AG09309 (cell line): ENCODE results near the gene DPRX.

Experiments used
- DNase-seq: peaks from one replicate; pipeline ENCODE4 v3.0.0-alpha.2; 2010; ENCODE audit warnings: low read depth
- H3K4me3 ChIP-seq: 2 replicates; pipeline ENCODE4 v1.5.1; 2011; ENCODE audit warnings: mild to moderate bottlenecking, low read depth, low read length, moderate library complexity; ENCODE audit not compliant: control insufficient read depth
- CTCF ChIP-seq: IDR thresholded peaks from 2 replicates; pipeline ENCODE4 v1.5.1; 2011; ENCODE audit warnings: mild to moderate bottlenecking, low read depth, low read length, inconsistent platforms; ENCODE audit not compliant: insufficient read depth, control insufficient read depth; ENCODE audit errors: missing control alignments

The DPRX gene

GRCh38 chr19:53652476-53652875 is 20.7 kb downstream of the DPRX start:
- TF ChIP-seq CTCF = no peak
- DNase-seq = no peak
- H3K4me3 ChIP-seq = no peak overlapping the region

GRCh38 chr19:53655042-53655665 is 23.4 kb downstream of the DPRX start:
- DNase-seq = no peak
- no peak overlapping the region for H3K4me3 ChIP-seq
- TF ChIP-seq CTCF = no peak

DNA sequence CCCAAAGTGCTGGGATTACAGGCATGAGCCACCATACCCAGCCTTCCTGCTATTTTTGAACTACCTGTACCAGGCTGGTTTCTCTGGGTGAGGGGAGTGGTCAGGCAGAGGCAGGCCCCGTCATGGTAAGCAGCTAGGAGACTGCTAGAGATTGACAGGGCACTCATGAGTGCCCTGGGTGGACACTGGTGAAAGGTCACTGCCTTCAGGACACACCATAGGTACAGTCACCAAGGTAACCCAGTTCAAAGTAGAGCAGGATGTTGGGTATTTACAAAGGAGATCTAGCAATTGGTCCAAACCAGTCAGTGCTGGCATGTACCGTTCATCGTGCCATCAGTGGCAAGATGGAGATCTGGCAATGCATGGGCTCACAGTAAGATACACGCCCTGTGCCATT is 25.5 kb downstream of the DPRX start:
- TF ChIP-seq CTCF = no peak
- H3K4me3 ChIP-seq = no peak overlapping the region
- no peak for DNase-seq

DNA sequence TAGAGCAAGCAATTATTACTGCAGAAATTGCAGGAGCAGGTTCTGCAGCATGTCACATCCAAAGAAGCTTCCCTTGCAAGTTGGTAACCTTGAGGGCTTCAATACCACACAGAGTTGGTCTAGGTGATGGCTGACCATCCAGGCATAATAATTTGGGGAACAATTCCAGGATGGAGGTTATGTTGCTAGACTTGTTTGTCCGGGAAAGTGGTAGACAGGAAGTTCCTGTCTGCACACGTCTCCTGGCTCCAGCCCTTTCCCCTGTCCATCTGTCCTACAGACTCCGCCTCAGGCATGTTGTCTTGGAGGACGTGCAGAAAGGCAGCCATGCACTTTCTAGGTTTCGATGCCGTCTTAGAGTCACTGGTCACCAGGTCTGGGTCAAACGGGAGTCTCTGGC is 26.0 kb downstream of the DPRX start:
- H3K4me3 ChIP-seq = no peak overlapping the region
- no peak for TF ChIP-seq CTCF
- no peak for DNase-seq

GRCh38 chr19:53659292-53659691 is 27.5 kb downstream of the DPRX start:
- H3K4me3 ChIP-seq = no peak overlapping the region
- peak; percentile 11 for TF ChIP-seq CTCF
- no peak for DNase-seq

DNA sequence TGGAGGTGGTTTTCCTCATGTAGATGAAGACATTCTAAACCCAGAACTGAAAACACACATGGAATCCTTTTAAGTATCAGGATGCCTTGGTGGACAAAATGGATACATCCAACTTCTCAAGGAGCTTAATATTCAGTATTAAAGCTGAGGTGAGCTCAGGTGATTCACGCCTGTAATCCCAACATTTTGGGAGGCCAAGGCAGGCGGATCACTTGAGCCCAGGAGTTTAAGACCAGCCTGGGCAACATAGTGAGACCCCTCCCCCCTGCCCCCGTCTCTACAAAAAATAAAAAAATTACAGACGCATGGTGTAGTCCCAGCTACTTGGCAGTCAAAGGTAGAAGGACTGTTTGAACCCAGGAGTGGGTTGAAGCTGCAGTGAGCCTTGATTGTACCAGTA is 28.8 kb downstream of the DPRX start:
- no peak for TF ChIP-seq CTCF
- H3K4me3 ChIP-seq = no peak overlapping the region
- no peak for DNase-seq

GRCh38 chr19:53662209-53662608 is 30.4 kb downstream of the DPRX start:
- DNase-seq = no peak
- TF ChIP-seq CTCF = no peak
- no peak overlapping the region for H3K4me3 ChIP-seq
